Sigmoid colon (tissue), 7 donors: ENCODE data around the gene CABLES1. TPM values are rescaled to one million over a fixed set of nuclear protein-coding genes. Genes with fewer than 3 reads are reported as not detected.

ENCODE experiments used
- DNase-seq: peaks from one replicate; pipeline ENCODE4 v3.0.0-alpha.2; 2019
- H3K27ac ChIP-seq, 4 donors: fragments of 200-600 bp; sonication (generic); one replicate each; pipeline ENCODE4 v1.5.1; 2016 to 2019; ENCODE audit warnings: mild to moderate bottlenecking in 1 of 4
- H3K27me3 ChIP-seq, 3 donors: fragments of 200-600 bp; sonication (generic); one replicate each; pipeline ENCODE4 v1.5.1; 2019; ENCODE audit warnings: mild to moderate bottlenecking in 1 of 3
- H3K36me3 ChIP-seq, 4 donors: fragments of 200-600 bp; sonication (generic); one replicate each; pipeline ENCODE4 v1.5.1; 2016 to 2019
- H3K4me1 ChIP-seq, 4 donors: fragments of 200-600 bp; sonication (generic); one replicate each; pipeline ENCODE4 v1.5.1; 2017 to 2019
- H3K4me3 ChIP-seq, 4 donors: fragments of 200-600 bp; sonication (generic); one replicate each; pipeline ENCODE4 v1.5.1; 2017 to 2019; ENCODE audit warnings: mild to moderate bottlenecking in 2 of 4, moderate library complexity in 1 of 4
- H3K9me3 ChIP-seq, 4 donors: fragments of 200-600 bp in 3 of 4; sonication (generic) in 3 of 4; one replicate each; pipeline versions ENCODE4 v1.5.1 to v1.6.1; 2013 to 2019
- EP300 ChIP-seq, 4 donors: sonication (generic); formaldehyde crosslinking; IDR thresholded peaks; one replicate each; pipeline ENCODE4 v1.6.1; 2017; ENCODE audit warnings: antibody characterized with exemption in 4 of 4
- POLR2A ChIP-seq, 2 donors: fragments of 450-650 bp; IDR thresholded peaks; one replicate each; pipeline ENCODE4 v1.6.1; 2016; ENCODE audit warnings: antibody characterized with exemption in 2 of 2, mild to moderate bottlenecking in 2 of 2, moderate library complexity in 2 of 2
- POLR2AphosphoS5 ChIP-seq, 4 donors: sonication (generic); formaldehyde crosslinking; IDR thresholded peaks; one replicate each; pipeline ENCODE4 v1.6.1; 2017; ENCODE audit warnings: antibody characterized with exemption in 4 of 4
- WGBS, 2 donors: extraction: QIAGEN DNeasy Blood & Tissue Kit; methylation state at CpG; one replicate each; pipeline ENCODE4 v1.1.7; 2013; 5-methylcytosine and 5-hydroxymethylcytosine counted together
- intact Hi-C: fragments of 100-400 bp; cut with DNase I; formaldehyde crosslinking; loops from one replicate; pipeline ENCODE4 v1.15.1; 2023
- polyA plus RNA-seq, 3 donors: library from polyadenylated mRNA; stranded (reverse); fragments of 200-250 nt; gene quantifications; one replicate each; pipeline ENCODE4 v1.2.3, GENCODE V29; 2013
- total RNA-seq, 4 donors: library from RNA; depleted of rRNA; stranded (reverse); fragments of >200 nt; gene quantifications; one replicate each; pipeline ENCODE4 v1.1.0, GENCODE V29; 2016
- TF ChIP-seq, protein P1 (sequence below), 4 experiments: fragments of 450-650 bp in 3 of 4; fragments of 200-600 bp in 1 of 4; IDR thresholded peaks; one replicate each; pipeline ENCODE4 v1.5.1; 2016 to 2019; ENCODE audit warnings: antibody characterized with exemption in 4 of 4, mild to moderate bottlenecking in 3 of 4, moderate library complexity in 2 of 4
- donor health status: healthy with polysubstance abuse.
- donor health status: Bipolar disorder and iron deficiency.
- donor health status: healthy.

Gene CABLES1
- total and polyA plus RNA-seq, 7 donors: 1.9 to 7.2 (median 3.9) TPM

DNA sequence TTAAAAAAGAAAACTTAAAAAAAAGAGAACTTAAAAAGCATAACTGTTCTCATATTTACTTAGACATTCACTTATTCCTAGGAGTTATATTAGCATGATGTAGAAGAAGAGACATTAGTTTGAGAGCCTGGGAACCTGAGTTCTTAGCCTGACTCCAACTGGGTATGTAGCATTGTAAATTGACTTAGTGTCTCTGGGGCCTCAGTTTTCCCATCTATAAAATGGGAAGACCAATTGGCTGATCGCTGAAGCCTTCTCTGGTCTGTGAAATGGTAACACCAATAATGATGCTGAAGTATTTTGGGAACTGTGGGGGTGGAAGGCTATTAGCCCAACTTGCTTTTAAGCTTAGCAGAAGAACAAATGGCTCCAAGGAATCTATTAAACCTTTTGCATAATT lies 55.9 kb downstream of the CABLES1 start:
- WGBS, 2 donors: 94 to 98% methylated on average over 1 of the region's 1 CpG
- peaks cover 0 to 10% (median 4%) of the 10 kb centered on the region in 4 donors for H3K4me1 ChIP-seq
- H3K27me3 ChIP-seq: no peaks in the 10 kb centered on the region
- intact Hi-C loops: loop anchor here (5.0 kb wide), 1 partner anchor 146 kb away; no protein-coding TSS in a partner anchor
- H3K4me3 ChIP-seq: no peak overlapping the region
- DNase-seq: no peak
- TF ChIP-seq EP300 (IDR thresholded peaks at IDR 0.05) (no peak), POLR2AphosphoS5 (IDR thresholded peaks at IDR 0.05) (no peak), POLR2A (IDR thresholded peaks at IDR 0.05) (no peak)
- TF ChIP-seq, protein P1, sequence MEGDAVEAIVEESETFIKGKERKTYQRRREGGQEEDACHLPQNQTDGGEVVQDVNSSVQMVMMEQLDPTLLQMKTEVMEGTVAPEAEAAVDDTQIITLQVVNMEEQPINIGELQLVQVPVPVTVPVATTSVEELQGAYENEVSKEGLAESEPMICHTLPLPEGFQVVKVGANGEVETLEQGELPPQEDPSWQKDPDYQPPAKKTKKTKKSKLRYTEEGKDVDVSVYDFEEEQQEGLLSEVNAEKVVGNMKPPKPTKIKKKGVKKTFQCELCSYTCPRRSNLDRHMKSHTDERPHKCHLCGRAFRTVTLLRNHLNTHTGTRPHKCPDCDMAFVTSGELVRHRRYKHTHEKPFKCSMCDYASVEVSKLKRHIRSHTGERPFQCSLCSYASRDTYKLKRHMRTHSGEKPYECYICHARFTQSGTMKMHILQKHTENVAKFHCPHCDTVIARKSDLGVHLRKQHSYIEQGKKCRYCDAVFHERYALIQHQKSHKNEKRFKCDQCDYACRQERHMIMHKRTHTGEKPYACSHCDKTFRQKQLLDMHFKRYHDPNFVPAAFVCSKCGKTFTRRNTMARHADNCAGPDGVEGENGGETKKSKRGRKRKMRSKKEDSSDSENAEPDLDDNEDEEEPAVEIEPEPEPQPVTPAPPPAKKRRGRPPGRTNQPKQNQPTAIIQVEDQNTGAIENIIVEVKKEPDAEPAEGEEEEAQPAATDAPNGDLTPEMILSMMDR (IDR thresholded peaks at IDR 0.05): no peak
- H3K9me3 ChIP-seq: no peaks in the 10 kb centered on the region
- H3K27ac ChIP-seq: no peak overlapping the region
- H3K36me3 ChIP-seq: no peaks in the 10 kb centered on the region

DNA sequence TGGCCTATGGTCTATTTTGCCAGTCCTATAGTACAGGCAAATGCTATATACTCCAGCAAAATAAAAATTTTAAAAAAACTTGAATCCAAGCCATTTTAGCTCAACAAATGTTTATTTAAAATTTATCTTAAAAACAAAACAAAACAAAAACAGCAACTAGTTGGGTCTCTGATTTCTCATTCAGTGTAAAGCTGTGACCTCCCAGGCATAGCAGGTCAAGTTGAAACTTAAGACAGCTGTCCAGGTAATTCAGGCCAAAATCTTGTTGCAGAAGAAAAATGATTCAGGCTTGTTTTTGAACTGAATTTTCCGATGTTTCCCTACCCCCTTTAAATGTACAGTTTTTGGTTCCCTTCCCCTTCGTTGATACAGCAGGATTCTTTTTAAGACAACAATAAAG lies 58.5 kb downstream of the CABLES1 start:
- H3K27me3 ChIP-seq: no peaks in the 10 kb centered on the region
- H3K36me3 ChIP-seq: no peaks in the 10 kb centered on the region
- no peak overlapping the region for H3K4me3 ChIP-seq
- DNase-seq: no peak
- H3K4me1 ChIP-seq: peaks cover 0 to 10% (median 4%) of the 10 kb centered on the region in 4 donors
- no peak for TF ChIP-seq POLR2AphosphoS5 (IDR thresholded peaks at IDR 0.05)
- H3K9me3 ChIP-seq: no peaks in the 10 kb centered on the region
- WGBS, 2 donors: 83 to 88% methylated on average over 2 of the region's 2 CpGs
- intact Hi-C loops: loop anchor here (5.0 kb wide), 1 partner anchor 144 kb away; no protein-coding TSS in a partner anchor
- peak overlapping the region in 3 of 4 donors; percentile 29 to 61 (median 51) for H3K27ac ChIP-seq

DNA sequence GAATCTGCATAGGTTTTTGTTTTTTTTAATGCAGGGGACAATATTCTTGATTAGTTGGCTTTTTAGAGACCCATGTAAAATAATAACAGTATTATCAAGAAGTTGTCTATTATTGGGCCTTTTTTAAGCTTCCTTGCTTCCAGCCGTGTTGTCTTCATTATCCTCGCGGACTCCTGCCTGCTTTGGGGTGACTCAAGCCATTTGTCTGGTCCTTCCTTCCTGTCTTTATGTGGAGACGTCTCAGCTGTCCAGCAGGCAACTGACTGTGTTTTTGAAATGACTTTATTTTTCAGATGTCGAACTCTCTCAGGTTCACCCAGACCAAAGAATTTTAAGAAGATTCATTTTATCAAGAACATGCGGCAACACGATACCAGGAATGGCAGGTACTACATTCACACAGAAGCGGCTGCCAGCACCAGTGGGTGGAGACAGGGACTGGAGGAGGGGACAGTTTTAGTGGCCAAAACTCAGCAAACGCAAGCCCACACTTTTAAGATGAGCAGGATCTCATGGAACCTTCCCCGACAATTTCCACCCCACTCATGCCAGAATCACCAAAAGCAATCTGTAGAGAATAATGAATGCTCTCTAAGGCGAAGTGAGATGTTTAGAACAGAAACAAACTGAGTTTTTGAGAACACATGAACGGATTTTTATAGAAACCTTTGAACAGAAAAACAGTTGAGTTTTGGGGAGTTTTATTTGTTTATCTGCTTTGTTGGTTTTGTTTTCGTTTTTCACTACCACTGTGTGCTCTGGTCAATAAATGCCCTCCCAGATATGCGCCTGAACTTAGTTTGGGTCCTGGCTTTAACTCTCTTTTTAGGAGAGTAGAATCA lies 59.1 kb downstream of the CABLES1 start:
- 79 to 80% methylated on average over 14 of the region's 14 CpGs for WGBS, 2 donors
- intact Hi-C loops: loop anchor here (5.0 kb wide), 1 partner anchor 143 kb away; no protein-coding TSS in a partner anchor
- peak overlapping the region; percentile 0 to 61 (median 40) for H3K27ac ChIP-seq
- H3K36me3 ChIP-seq: no peaks in the 10 kb centered on the region
- no peaks in the 10 kb centered on the region for H3K27me3 ChIP-seq
- H3K4me1 ChIP-seq: peaks cover 0 to 10% (median 4%) of the 10 kb centered on the region in 4 donors
- TF ChIP-seq, protein P1 (IDR thresholded peaks at IDR 0.05): no peak
- TF ChIP-seq POLR2AphosphoS5 (IDR thresholded peaks at IDR 0.05): peak in 2 of 4 donors; percentile 28 to 35
- TF ChIP-seq EP300 (IDR thresholded peaks at IDR 0.05): no peak
- TF ChIP-seq POLR2A (IDR thresholded peaks at IDR 0.05): no peak
- no peaks in the 10 kb centered on the region for H3K9me3 ChIP-seq
- H3K4me3 ChIP-seq: no peak overlapping the region
- DNase-seq: no peak

DNA sequence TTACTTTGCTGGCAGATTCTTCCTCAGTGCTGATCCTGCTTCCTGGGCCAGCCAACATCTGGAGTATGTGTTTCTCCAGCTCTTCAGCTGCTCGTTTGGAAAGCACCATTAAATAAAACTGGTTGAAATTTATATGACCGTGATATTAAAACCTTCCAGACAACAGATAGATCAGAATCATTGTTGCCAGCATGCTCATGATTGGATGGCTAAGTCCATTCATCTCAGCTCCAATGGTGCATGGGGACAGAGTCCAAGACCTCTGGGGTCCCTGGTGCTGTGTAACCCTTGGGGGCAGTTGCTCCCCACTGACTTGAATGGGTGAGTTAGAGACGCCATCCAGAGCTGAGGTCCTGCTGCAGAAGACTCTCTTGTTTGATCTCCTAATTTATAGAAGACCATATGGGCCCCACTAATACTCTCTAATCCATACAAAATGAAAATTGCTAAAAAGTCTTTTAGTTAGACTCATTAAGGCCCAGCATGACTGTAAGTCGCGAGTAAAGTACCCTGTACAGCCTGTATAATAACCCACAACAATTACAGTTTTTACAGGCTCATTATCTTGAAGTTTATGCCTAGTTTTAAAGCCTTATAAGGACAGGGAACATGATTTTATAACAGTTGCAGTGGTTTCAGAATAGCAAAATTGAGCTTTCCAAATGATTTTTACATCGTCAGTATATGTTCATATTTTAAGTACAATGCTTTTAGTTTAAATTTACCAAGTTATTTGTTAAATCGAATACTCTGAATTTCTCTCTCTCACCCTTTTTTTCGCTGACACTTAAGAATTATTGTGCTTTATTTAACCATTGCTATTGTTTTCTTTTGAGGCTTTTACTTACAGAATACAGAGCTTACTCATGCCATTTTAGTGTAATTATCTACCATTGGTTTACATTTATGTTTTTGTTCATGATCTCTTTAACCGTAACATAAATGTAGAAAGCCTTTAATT lies 60.0 kb downstream of the CABLES1 start:
- Histone ChIP-seq H3K9me3 (no peaks in the 10 kb centered on the region), H3K27me3 (no peaks in the 10 kb centered on the region), H3K36me3 (no peaks in the 10 kb centered on the region), H3K4me3 (no peak overlapping the region), H3K27ac (peak overlapping the region in 3 of 4 donors; percentile 29 to 61 (median 51)), H3K4me1 (peaks cover 0 to 10% (median 4%) of the 10 kb centered on the region in 4 donors)
- DNase-seq: no peak
- intact Hi-C loops: loop anchor here (5.0 kb wide), 1 partner anchor 142 kb away; no protein-coding TSS in a partner anchor
- 58 to 78% methylated on average over 9 of the region's 9 CpGs for WGBS, 2 donors
- TF ChIP-seq, protein P1 (IDR thresholded peaks at IDR 0.05): no peak
- TF ChIP-seq EP300 (IDR thresholded peaks at IDR 0.05): no peak
- TF ChIP-seq POLR2A (IDR thresholded peaks at IDR 0.05): no peak
- TF ChIP-seq POLR2AphosphoS5 (IDR thresholded peaks at IDR 0.05): no peak
